Liver (tissue), 9 donors: ENCODE measurements around the gene MYO7A. TPM values are rescaled to one million over a fixed set of nuclear protein-coding genes. Genes with fewer than 3 reads are reported as not detected.

Source experiments
- DNase-seq: peaks from one replicate; pipeline ENCODE4 v3.0.0-alpha.2; 2017; ENCODE audit warnings: low spot score
- H3K27ac ChIP-seq, 2 donors: one replicate each; pipeline ENCODE4 v1.7.0; 2013; ENCODE audit warnings: inconsistent platforms in 2 of 2, low read length in 2 of 2, control low read depth in 1 of 2, low read depth in 1 of 2, mild to moderate bottlenecking in 1 of 2
- H3K27me3 ChIP-seq, 4 donors: one replicate each; pipeline versions ENCODE4 v1.6.1 to v1.7.0; 2013; ENCODE audit warnings: low read length in 3 of 4, inconsistent platforms in 1 of 4, mild to moderate bottlenecking in 1 of 4, moderate library complexity in 1 of 4; ENCODE audit not compliant: control insufficient read depth in 4 of 4, insufficient read depth in 4 of 4
- H3K36me3 ChIP-seq, 4 donors: one replicate each; pipeline versions ENCODE4 v1.6.1 to v1.7.0; 2013; ENCODE audit warnings: low read length in 3 of 4, mild to moderate bottlenecking in 3 of 4, low read depth in 1 of 4, moderate library complexity in 1 of 4; ENCODE audit not compliant: control insufficient read depth in 4 of 4, insufficient read depth in 3 of 4
- H3K4me1 ChIP-seq, 4 donors: one replicate each; pipeline versions ENCODE4 v1.6.1 to v1.7.0; 2013; ENCODE audit warnings: low read length in 3 of 4, mild to moderate bottlenecking in 3 of 4, moderate library complexity in 1 of 4; ENCODE audit not compliant: control insufficient read depth in 4 of 4, insufficient read depth in 4 of 4
- H3K4me3 ChIP-seq, 3 donors: one replicate each; pipeline versions ENCODE4 v1.6.1 to v1.7.0; 2013; ENCODE audit warnings: low read length in 3 of 3, control low read depth in 1 of 3, low read depth in 1 of 3, mild to moderate bottlenecking in 1 of 3
- H3K9ac ChIP-seq, 2 donors: one replicate each; pipeline ENCODE4 v1.7.0; 2013; ENCODE audit warnings: low read length in 2 of 2, mild to moderate bottlenecking in 2 of 2, moderate library complexity in 2 of 2, control low read depth in 1 of 2, low read depth in 1 of 2
- H3K9me3 ChIP-seq, 4 donors: one replicate each; pipeline versions ENCODE4 v1.6.1 to v1.7.0; 2013; ENCODE audit warnings: low read length in 3 of 4; ENCODE audit not compliant: control insufficient read depth in 4 of 4
- CTCF ChIP-seq: fragments of 150-350 bp; IDR thresholded peaks from 2 replicates; pipeline ENCODE4 v1.5.1; 2017; ENCODE audit warnings: improper control_type of control experiment, low read depth, low read length; ENCODE audit not compliant: missing input control
- EGR1 ChIP-seq, 2 donors: IDR thresholded peaks; 2 replicates each; pipeline ENCODE4 v1.6.1; 2016 to 2018; ENCODE audit warnings: antibody characterized with exemption in 2 of 2, low read depth in 2 of 2
- FOXA1 ChIP-seq: IDR thresholded peaks from 2 replicates; pipeline ENCODE4 v1.6.1; 2016; ENCODE audit warnings: antibody characterized with exemption
- FOXA2 ChIP-seq: IDR thresholded peaks from 2 replicates; pipeline ENCODE4 v1.6.1; 2016; ENCODE audit warnings: antibody characterized with exemption
- GABPA ChIP-seq, 2 donors: IDR thresholded peaks in 1 of 2; conservative IDR thresholded peaks in 1 of 2; 2 replicates each; pipeline ENCODE4 v1.6.1; 2016; ENCODE audit warnings: antibody characterized with exemption in 2 of 2, mild to moderate bottlenecking in 1 of 2, moderate library complexity in 1 of 2
- HNF4G ChIP-seq: IDR thresholded peaks from 2 replicates; pipeline ENCODE4 v1.6.1; 2016; ENCODE audit warnings: antibody characterized with exemption
- JUND ChIP-seq, 2 donors: IDR thresholded peaks; 2 replicates each; pipeline ENCODE4 v1.6.1; 2016; ENCODE audit warnings: antibody characterized with exemption in 2 of 2
- NR2F2 ChIP-seq: IDR thresholded peaks from 2 replicates; pipeline ENCODE4 v1.6.1; 2016; ENCODE audit warnings: antibody characterized with exemption
- RAD21 ChIP-seq, 2 donors: IDR thresholded peaks; 2 replicates each; pipeline ENCODE4 v1.6.1; 2016; ENCODE audit warnings: antibody characterized with exemption in 2 of 2, mild to moderate bottlenecking in 2 of 2
- RXRA ChIP-seq, 2 donors: IDR thresholded peaks; 2 replicates each; pipeline ENCODE4 v1.6.1; 2017 to 2018; ENCODE audit warnings: antibody characterized with exemption in 2 of 2, mild to moderate bottlenecking in 1 of 2
- SP1 ChIP-seq: IDR thresholded peaks from 2 replicates; pipeline ENCODE4 v1.6.1; 2018; ENCODE audit warnings: antibody characterized with exemption, mild to moderate bottlenecking
- TAF1 ChIP-seq: conservative IDR thresholded peaks from 2 replicates; pipeline ENCODE4 v1.6.1; 2016; ENCODE audit warnings: antibody characterized with exemption, mild to moderate bottlenecking
- ZBTB33 ChIP-seq: IDR thresholded peaks from 2 replicates; pipeline ENCODE4 v1.6.1; 2016; ENCODE audit warnings: antibody characterized with exemption
- WGBS: extraction: QIAGEN DNeasy Blood & Tissue Kit; methylation state at CpG from one replicate; pipeline ENCODE4 v1.1.7; 2013; 5-methylcytosine and 5-hydroxymethylcytosine counted together
- polyA plus RNA-seq, 2 donors: library from polyadenylated mRNA; stranded (reverse) in 1 of 2; unstranded in 1 of 2; fragments of 200-250 nt in 1 of 2; fragments of >200 nt in 1 of 2; fragmentation: Nextera tagmentation in 1 of 2; extraction: Ambion mirVana in 1 of 2; gene quantifications; one replicate each; pipeline versions ENCODE4 v1.2.1 to v1.2.3, GENCODE V29; 2013 to 2015
- total RNA-seq, 2 donors: library from RNA; depleted of rRNA; stranded (reverse); fragments of >200 nt; gene quantifications; one replicate each; pipeline ENCODE4 v1.2.3, GENCODE V29; 2014
- TF ChIP-seq, protein P1 (sequence below): IDR thresholded peaks from 2 replicates; pipeline ENCODE4 v1.6.1; 2016; ENCODE audit warnings: antibody characterized with exemption, mild to moderate bottlenecking
- TF ChIP-seq, protein P2 (sequence below): IDR thresholded peaks from 2 replicates; pipeline ENCODE4 v1.6.1; 2016; ENCODE audit warnings: antibody characterized with exemption
- TF ChIP-seq, protein P3 (sequence below): IDR thresholded peaks from 2 replicates; pipeline ENCODE4 v1.6.1; 2016; ENCODE audit warnings: antibody characterized with exemption
- donor health status: healthy.
- donor health status: healthy.
- donor health status: healthy.
- donor health status: healthy.
- donor health status: healthy.

The MYO7A gene
- total and polyA plus RNA-seq, 4 donors: 7.3 to 33.6 (median 11.3) TPM

- no peak for DNase-seq
- peaks cover 0 to 4% (median 1%) of the 10 kb centered on the region in 4 donors for H3K36me3 ChIP-seq
- H3K4me3 ChIP-seq: no peak overlapping the region
- H3K9me3 ChIP-seq: no peaks in the 10 kb centered on the region
- H3K27me3 ChIP-seq: no peaks in the 10 kb centered on the region
- TF ChIP-seq TAF1: no peak
- H3K27ac ChIP-seq: peak overlapping the region in 1 of 2 donors; percentile 26
- 83% methylated on average over 6 of the region's 6 CpGs for WGBS
- peaks cover 13 to 58% (median 49%) of the 10 kb centered on the region in 4 donors for H3K4me1 ChIP-seq
- H3K9ac ChIP-seq: no peak overlapping the region
These were observed 33.8 kb upstream of the MYO7A start for GRCh38 chr11:77093987-77094840.

DNA sequence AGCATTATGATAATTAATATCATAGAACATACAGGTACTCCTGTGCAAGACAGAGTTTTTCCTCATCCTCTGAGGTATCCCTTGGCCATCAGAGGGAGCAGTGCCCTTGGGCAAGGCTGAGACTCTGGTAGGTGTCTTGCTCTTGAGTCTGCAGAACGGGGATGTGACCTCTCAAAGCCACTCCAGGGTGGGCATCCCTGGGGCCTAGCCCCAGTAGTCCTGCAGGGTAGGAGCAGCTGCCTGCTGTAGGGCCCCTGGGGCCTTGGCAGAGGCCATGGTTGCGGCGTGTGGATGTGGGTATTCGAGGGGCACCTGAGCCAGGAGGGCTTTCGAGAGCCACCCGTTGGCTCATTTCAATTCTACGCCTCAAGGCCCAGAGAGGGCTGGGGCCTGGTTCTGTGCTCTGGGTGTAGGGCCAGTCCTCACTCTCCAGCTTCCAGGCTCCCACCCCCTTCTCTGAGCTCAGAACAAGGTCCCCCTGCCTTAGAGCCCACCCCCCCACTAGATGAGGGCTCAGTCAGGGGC, 33.1 kb upstream of the MYO7A start:
- peaks cover 12 to 55% (median 46%) of the 10 kb centered on the region in 4 donors for H3K4me1 ChIP-seq
- 95% methylated on average over 7 of the region's 7 CpGs for WGBS
- no peak for DNase-seq

GRCh38 chr11:77095551-77096490, 32.2 kb upstream of the MYO7A start:
- no peak overlapping the region for H3K9ac ChIP-seq
- TF ChIP-seq HNF4G: peak; percentile 70
- TF ChIP-seq, protein P1, sequence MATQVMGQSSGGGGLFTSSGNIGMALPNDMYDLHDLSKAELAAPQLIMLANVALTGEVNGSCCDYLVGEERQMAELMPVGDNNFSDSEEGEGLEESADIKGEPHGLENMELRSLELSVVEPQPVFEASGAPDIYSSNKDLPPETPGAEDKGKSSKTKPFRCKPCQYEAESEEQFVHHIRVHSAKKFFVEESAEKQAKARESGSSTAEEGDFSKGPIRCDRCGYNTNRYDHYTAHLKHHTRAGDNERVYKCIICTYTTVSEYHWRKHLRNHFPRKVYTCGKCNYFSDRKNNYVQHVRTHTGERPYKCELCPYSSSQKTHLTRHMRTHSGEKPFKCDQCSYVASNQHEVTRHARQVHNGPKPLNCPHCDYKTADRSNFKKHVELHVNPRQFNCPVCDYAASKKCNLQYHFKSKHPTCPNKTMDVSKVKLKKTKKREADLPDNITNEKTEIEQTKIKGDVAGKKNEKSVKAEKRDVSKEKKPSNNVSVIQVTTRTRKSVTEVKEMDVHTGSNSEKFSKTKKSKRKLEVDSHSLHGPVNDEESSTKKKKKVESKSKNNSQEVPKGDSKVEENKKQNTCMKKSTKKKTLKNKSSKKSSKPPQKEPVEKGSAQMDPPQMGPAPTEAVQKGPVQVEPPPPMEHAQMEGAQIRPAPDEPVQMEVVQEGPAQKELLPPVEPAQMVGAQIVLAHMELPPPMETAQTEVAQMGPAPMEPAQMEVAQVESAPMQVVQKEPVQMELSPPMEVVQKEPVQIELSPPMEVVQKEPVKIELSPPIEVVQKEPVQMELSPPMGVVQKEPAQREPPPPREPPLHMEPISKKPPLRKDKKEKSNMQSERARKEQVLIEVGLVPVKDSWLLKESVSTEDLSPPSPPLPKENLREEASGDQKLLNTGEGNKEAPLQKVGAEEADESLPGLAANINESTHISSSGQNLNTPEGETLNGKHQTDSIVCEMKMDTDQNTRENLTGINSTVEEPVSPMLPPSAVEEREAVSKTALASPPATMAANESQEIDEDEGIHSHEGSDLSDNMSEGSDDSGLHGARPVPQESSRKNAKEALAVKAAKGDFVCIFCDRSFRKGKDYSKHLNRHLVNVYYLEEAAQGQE: peak; percentile 92
- TF ChIP-seq EGR1 (IDR thresholded peaks at IDR 0.05; ENCODE audit: low read depth in 2 of 2): no peak
- TF ChIP-seq FOXA1: peak; percentile 76
- peak; percentile 99 for TF ChIP-seq SP1
- TF ChIP-seq CTCF: no peak
- TF ChIP-seq ZBTB33: no peak
- TF ChIP-seq FOXA2: peak; percentile 79
- TF ChIP-seq JUND (IDR thresholded peaks at IDR 0.05): peak; percentile 71 to 78
- no peak for TF ChIP-seq TAF1
- TF ChIP-seq, protein P2, sequence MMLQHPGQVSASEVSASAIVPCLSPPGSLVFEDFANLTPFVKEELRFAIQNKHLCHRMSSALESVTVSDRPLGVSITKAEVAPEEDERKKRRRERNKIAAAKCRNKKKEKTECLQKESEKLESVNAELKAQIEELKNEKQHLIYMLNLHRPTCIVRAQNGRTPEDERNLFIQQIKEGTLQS: peak; percentile 69
- TF ChIP-seq RXRA (IDR thresholded peaks at IDR 0.05): peak; percentile 93 to 95
- TF ChIP-seq, protein P3, sequence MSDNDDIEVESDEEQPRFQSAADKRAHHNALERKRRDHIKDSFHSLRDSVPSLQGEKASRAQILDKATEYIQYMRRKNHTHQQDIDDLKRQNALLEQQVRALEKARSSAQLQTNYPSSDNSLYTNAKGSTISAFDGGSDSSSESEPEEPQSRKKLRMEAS: no peak
- peak in 1 of 2 donors; percentile 66 for TF ChIP-seq GABPA (IDR thresholded peaks at IDR 0.05 in 1 of 2, conservative IDR thresholded peaks at IDR 0.05 in 1 of 2)
- peak; percentile 21 for TF ChIP-seq NR2F2
- peak; percentile 63 to 74 for TF ChIP-seq RAD21 (IDR thresholded peaks at IDR 0.05)

More for the DNA sequence above, 33.1 kb upstream of the MYO7A start:
- TF ChIP-seq NR2F2 (no peak), EGR1 (IDR thresholded peaks at IDR 0.05; ENCODE audit: low read depth in 2 of 2) (no peak), HNF4G (no peak)
- no peaks in the 10 kb centered on the region for H3K27me3 ChIP-seq
- H3K9me3 ChIP-seq: no peaks in the 10 kb centered on the region
- H3K4me3 ChIP-seq: no peak overlapping the region
- peaks cover 0 to 4% (median 1%) of the 10 kb centered on the region in 4 donors for H3K36me3 ChIP-seq
- H3K27ac ChIP-seq: peak overlapping the region; percentile 76 to 87
- no peak overlapping the region for H3K9ac ChIP-seq

More at GRCh38 chr11:77095551-77096490, 32.2 kb upstream of the MYO7A start:
- Histone ChIP-seq H3K36me3 (peaks cover 0 to 4% (median 2%) of the 10 kb centered on the region in 4 donors), H3K27me3 (no peaks in the 10 kb centered on the region), H3K9me3 (no peaks in the 10 kb centered on the region), H3K4me3 (no peak overlapping the region), H3K27ac (peak overlapping the region; percentile 76 to 87), H3K4me1 (peaks cover 12 to 49% (median 44%) of the 10 kb centered on the region in 4 donors)
- 46% methylated on average over 21 of the region's 21 CpGs for WGBS
- no peak for DNase-seq
